DOHH2 (cell line): ENCODE measurements around the gene RSRP1.

Experiments
- EZH2phosphoT487 ChIP-seq: fragments of 200-600 bp; sonication (generic); IDR thresholded peaks from 2 replicates; pipeline ENCODE4 v1.6.1; 2017; ENCODE audit warnings: borderline replicate concordance, mild to moderate bottlenecking, antibody characterized with exemption, low read length, moderate library complexity, mixed read lengths
- TF ChIP-seq, protein P1 (sequence below): fragments of 200-600 bp; sonication (generic); IDR thresholded peaks from one replicate; pipeline ENCODE4 v1.5.1; 2014; ENCODE audit warnings: antibody characterized with exemption, mild to moderate bottlenecking, low read depth, low read length; ENCODE audit not compliant: poor library complexity, severe bottlenecking

DNA sequence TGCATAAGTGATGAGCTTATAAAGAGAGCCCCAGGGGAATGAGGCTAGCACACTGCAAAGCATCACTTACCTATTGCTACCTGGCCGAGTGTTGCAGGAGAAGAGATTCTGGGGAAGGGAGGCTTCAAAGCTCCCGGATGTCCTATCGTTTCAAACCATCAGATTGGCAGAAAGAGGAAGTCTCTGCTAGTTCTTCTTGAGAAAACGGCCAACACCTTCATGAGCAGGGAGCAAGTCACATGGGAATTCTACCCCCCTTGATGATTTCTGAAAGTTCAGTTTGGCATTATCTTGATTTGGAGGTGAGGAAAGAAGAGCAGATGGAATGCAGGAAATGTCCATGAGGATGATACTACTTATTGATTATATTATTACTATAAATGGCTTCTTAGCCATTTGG, 31.1 kb downstream of the RSRP1 start:
- TF ChIP-seq, protein P1, sequence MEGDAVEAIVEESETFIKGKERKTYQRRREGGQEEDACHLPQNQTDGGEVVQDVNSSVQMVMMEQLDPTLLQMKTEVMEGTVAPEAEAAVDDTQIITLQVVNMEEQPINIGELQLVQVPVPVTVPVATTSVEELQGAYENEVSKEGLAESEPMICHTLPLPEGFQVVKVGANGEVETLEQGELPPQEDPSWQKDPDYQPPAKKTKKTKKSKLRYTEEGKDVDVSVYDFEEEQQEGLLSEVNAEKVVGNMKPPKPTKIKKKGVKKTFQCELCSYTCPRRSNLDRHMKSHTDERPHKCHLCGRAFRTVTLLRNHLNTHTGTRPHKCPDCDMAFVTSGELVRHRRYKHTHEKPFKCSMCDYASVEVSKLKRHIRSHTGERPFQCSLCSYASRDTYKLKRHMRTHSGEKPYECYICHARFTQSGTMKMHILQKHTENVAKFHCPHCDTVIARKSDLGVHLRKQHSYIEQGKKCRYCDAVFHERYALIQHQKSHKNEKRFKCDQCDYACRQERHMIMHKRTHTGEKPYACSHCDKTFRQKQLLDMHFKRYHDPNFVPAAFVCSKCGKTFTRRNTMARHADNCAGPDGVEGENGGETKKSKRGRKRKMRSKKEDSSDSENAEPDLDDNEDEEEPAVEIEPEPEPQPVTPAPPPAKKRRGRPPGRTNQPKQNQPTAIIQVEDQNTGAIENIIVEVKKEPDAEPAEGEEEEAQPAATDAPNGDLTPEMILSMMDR, result no peak
- TF ChIP-seq EZH2phosphoT487, result no peak
